HCT116 (cell line): ENCODE results near the gene CBFA2T3. TPM values are rescaled to one million over a fixed set of nuclear protein-coding genes. Genes with fewer than 3 reads are reported as not detected.

ENCODE experiments used
- ATAC-seq: fragments of 200-7000 bp; cut with Tn5 transposase; 2 replicates; pipeline ENCODE4 v1.9.1; 2020; ENCODE audit warnings: mild to moderate bottlenecking, moderate library complexity
- BruUV-seq: library from RNA; stranded (reverse); fragments of 400-500 nt; replicated peaks from 2 replicates; lab custom pipeline; 2021; lab: Mats Ljungman, UMichigan
- CTCF ChIA-PET: fragments of 300-600 bp; sonication (Branson Sonifier 250); formaldehyde crosslinking; loops from one replicate; lab custom pipeline; 2021; ENCODE audit warnings: antibody characterized with exemption; lab: Charles Lee
- POLR2A ChIA-PET: fragments of 300-600, 350-600 bp; sonication (Branson Sonifier 250); formaldehyde crosslinking; loops from one replicate; lab custom pipeline; 2021; ENCODE audit warnings: antibody characterized with exemption; lab: Charles Lee
- RAD21 ChIA-PET, 2 experiments: fragments of 300-600 bp; sonication (Branson Sonifier 250); formaldehyde crosslinking; loops; one replicate each; lab custom pipeline; 2023; ENCODE audit warnings: low total read pairs in 2 of 2; ENCODE audit not compliant: uncharacterized antibody in 2 of 2, unreplicated experiment in 2 of 2, low non-redundant PET in 1 of 2; lab: Charles Lee
- DNase-seq: peaks from one replicate; pipeline ENCODE4 v3.0.0-alpha.2; 2010; ENCODE audit warnings: low read depth, low spot score
- H2AFZ ChIP-seq: fragments of 200-600 bp; shearing (Covaris generic), sonication (generic); 2 replicates; pipeline ENCODE4 v1.6.1; 2017; ENCODE audit warnings: low read depth, mixed run types, mixed read lengths, antibody characterized with exemption, low read length; ENCODE audit not compliant: poor library complexity, severe bottlenecking
- H3K27ac ChIP-seq: 2 replicates; pipeline ENCODE4 v1.5.1; 2012; ENCODE audit warnings: low read depth, low read length
- H3K27me3 ChIP-seq: fragments of 200-600 bp; sonication (generic); 2 replicates; pipeline ENCODE4 v1.6.1; 2016; ENCODE audit warnings: mixed run types, low read length, mixed read lengths; ENCODE audit not compliant: insufficient read depth
- H3K36me3 ChIP-seq, 2 experiments: fragments of 200-500 bp in 1 of 2; fragments of 200-600 bp in 1 of 2; sonication (Bioruptor generic) in 1 of 2; sonication (generic) in 1 of 2; 2 replicates each; pipeline versions ENCODE4 v1.5.1 to v1.6.1; 2014 to 2016; ENCODE audit warnings: low read length in 2 of 2, inconsistent platforms in 1 of 2, mixed read lengths in 1 of 2, mixed run types in 1 of 2; ENCODE audit not compliant: insufficient read depth in 2 of 2, control insufficient read depth in 1 of 2
- H3K4me1 ChIP-seq, 2 experiments: fragments of 200-600 bp in 1 of 2; sonication (generic) in 1 of 2; 2 replicates each; pipeline versions ENCODE4 v1.5.1 to v1.6.1; 2012 to 2017; ENCODE audit warnings: low read length in 2 of 2, inconsistent platforms in 1 of 2, mild to moderate bottlenecking in 1 of 2, mixed read lengths in 1 of 2, mixed run types in 1 of 2, moderate library complexity in 1 of 2; ENCODE audit not compliant: insufficient read depth in 2 of 2, control insufficient read depth in 1 of 2
- H3K4me2 ChIP-seq: fragments of 200-600 bp; sonication (generic); 2 replicates; pipeline ENCODE4 v1.6.1; 2017; ENCODE audit warnings: mixed run types, low read length, mixed read lengths
- H3K4me3 ChIP-seq, 2 experiments: fragments of 200-600 bp in 1 of 2; sonication (generic) in 1 of 2; replicated peaks in 1 of 2; 2 replicates each; pipeline ENCODE4 v1.5.1; 2011 to 2016; ENCODE audit warnings: low read length in 2 of 2, control low read depth in 1 of 2, low read depth in 1 of 2, mild to moderate bottlenecking in 1 of 2, mixed read lengths in 1 of 2, mixed run types in 1 of 2
- H3K79me2 ChIP-seq: fragments of 200-600 bp; sonication (generic); 2 replicates; pipeline ENCODE4 v1.6.1; 2017; ENCODE audit warnings: mild to moderate bottlenecking, mixed run types, low read length, moderate library complexity, mixed read lengths; ENCODE audit not compliant: insufficient read depth
- H3K9ac ChIP-seq: fragments of 200-600 bp; sonication (generic); 2 replicates; pipeline ENCODE4 v1.6.1; 2016; ENCODE audit warnings: low read length, mixed read lengths
- H3K9me2 ChIP-seq: fragments of 200-600 bp; sonication (generic), shearing (Covaris generic); 2 replicates; pipeline ENCODE4 v1.6.1; 2017; ENCODE audit warnings: mixed run types, mild to moderate bottlenecking, moderate library complexity; ENCODE audit not compliant: insufficient read depth
- H3K9me3 ChIP-seq, 2 experiments: fragments of 200-500 bp in 1 of 2; fragments of 200-600 bp in 1 of 2; sonication (Bioruptor generic) in 1 of 2; sonication (generic) in 1 of 2; 2 replicates each; pipeline ENCODE4 v1.6.1; 2014 to 2017; ENCODE audit warnings: low read length in 2 of 2, mixed read lengths in 2 of 2, inconsistent platforms in 1 of 2, low read depth in 1 of 2, mild to moderate bottlenecking in 1 of 2, mixed run types in 1 of 2, moderate library complexity in 1 of 2; ENCODE audit not compliant: control insufficient read depth in 1 of 2, insufficient read depth in 1 of 2
- H4K20me1 ChIP-seq: fragments of 200-600 bp; sonication (generic), shearing (Covaris generic); 2 replicates; pipeline ENCODE4 v1.6.1; 2017; ENCODE audit warnings: mixed run types, mild to moderate bottlenecking, moderate library complexity; ENCODE audit not compliant: insufficient read depth
- CBX3 ChIP-seq: IDR thresholded peaks from 2 replicates; pipeline ENCODE4 v1.6.1; 2012; ENCODE audit warnings: low read depth
- EZH2 ChIP-seq: fragments of 200-600 bp; sonication (generic); IDR thresholded peaks from 2 replicates; pipeline ENCODE4 v1.6.1; 2017; ENCODE audit warnings: antibody characterized with exemption, mixed run types
- EZH2phosphoT487 ChIP-seq: fragments of 200-600 bp; IDR thresholded peaks from 2 replicates; pipeline ENCODE4 v1.6.1; 2018; ENCODE audit warnings: antibody characterized with exemption, borderline replicate concordance
- FOSL1 ChIP-seq: IDR thresholded peaks from 2 replicates; pipeline ENCODE4 v1.6.1; 2012; ENCODE audit warnings: low read depth
- JUND ChIP-seq: IDR thresholded peaks from 2 replicates; pipeline ENCODE4 v1.6.1; 2012
- POLR2AphosphoS5 ChIP-seq: IDR thresholded peaks from 2 replicates; pipeline ENCODE4 v1.6.1; 2011; ENCODE audit warnings: mild to moderate bottlenecking, low read depth, low read length, moderate library complexity
- RAD21 ChIP-seq: IDR thresholded peaks from 2 replicates; pipeline ENCODE4 v1.6.1; 2012; ENCODE audit warnings: low read depth, mild to moderate bottlenecking
- SIN3A ChIP-seq: IDR thresholded peaks from 2 replicates; pipeline ENCODE4 v1.6.1; 2012; ENCODE audit warnings: low read depth
- SRF ChIP-seq: IDR thresholded peaks from 2 replicates; pipeline ENCODE4 v1.6.1; 2012; ENCODE audit warnings: low read depth
- ZFX ChIP-seq: fragments of 450-650 bp; IDR thresholded peaks from 2 replicates; pipeline ENCODE4 v1.6.1; 2017
- intact Hi-C: fragments of 100-400 bp; cut with micrococcal nuclease; formaldehyde crosslinking; loops from 2 replicates; pipeline ENCODE4 v1.10.0; 2022
- total RNA-seq: library from RNA; stranded (reverse); gene quantifications from one replicate; pipeline ENCODE4 v1.2.1, GENCODE V29; 2021; ENCODE audit not compliant: unreplicated experiment
- TF ChIP-seq, protein P1 (sequence below), 3 experiments: fragments of 200-600 bp in 1 of 3; sonication (generic) in 1 of 3; IDR thresholded peaks in 2 of 3; conservative IDR thresholded peaks in 1 of 3; 2 replicates each; pipeline ENCODE4 v1.5.1; 2012 to 2017; ENCODE audit warnings: low read depth in 2 of 3, low read length in 2 of 3, antibody characterized with exemption in 1 of 3, borderline replicate concordance in 1 of 3, control low read depth in 1 of 3, mild to moderate bottlenecking in 1 of 3, mixed read lengths in 1 of 3, mixed run types in 1 of 3, moderate library complexity in 1 of 3; ENCODE audit not compliant: insufficient read depth in 1 of 3

Gene CBFA2T3
- total RNA-seq, 1 experiment from 2014 or later = 19.1 TPM

DNA sequence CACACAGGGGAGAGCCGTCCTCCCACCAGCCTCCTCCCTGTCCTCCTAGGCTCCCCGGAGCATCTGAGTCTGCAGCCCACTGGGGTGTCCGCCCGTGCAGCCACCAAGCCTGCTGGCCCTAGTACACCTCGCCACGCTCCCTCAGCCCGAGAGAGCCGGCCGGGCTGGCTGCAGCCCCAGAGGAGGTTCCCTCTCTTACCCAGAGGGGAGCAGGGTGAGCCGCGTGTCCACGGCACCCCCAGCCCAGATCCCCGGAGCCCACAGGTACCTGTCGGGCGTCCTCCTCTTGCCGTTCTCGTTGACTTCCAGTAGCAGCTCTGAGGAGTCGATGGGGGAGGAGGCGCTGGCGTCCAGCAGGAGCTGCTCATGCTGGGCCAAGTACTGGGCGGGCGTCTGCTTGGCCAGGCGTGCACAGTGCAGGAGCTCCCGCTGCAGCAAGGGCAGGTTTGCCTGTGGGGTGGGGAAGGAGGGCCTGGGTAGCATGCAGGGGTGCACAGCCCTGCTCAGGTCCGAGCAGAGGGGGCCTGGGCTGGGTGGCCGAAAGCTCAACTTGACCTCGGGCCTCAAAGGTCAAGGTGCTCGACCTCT lies 91.2 kb downstream of the CBFA2T3 start:
- no peak for ATAC-seq
- intact Hi-C loops = no loop called here
- no peak overlapping the region for H3K27ac ChIP-seq
- no peak overlapping the region for H2AFZ ChIP-seq
- no peak overlapping the region for H3K4me3 ChIP-seq
- DNase-seq = no peak
- H3K36me3 ChIP-seq = peaks cover 0 to 6% of the 10 kb centered on the region in 2 experiments; a peak in 1 of 4 replicates
- H3K4me1 ChIP-seq = peaks cover 7 to 22% of the 10 kb centered on the region in 2 experiments; a peak in 3 of 4 replicates
- H3K9ac ChIP-seq = no peak overlapping the region
- BruUV-seq = no TSS peak
- H3K4me2 ChIP-seq = no peak overlapping the region
- POLR2A ChIA-PET = no interaction called here
- no peaks in the 10 kb centered on the region for H3K9me3 ChIP-seq
- TF ChIP-seq EZH2 (no peak), SIN3A (no peak), RAD21 (no peak), SRF (no peak), CBX3 (no peak), ZFX (no peak), POLR2AphosphoS5 (no peak), FOSL1 (no peak), EZH2phosphoT487 (no peak), JUND (no peak)
- TF ChIP-seq, protein P1, sequence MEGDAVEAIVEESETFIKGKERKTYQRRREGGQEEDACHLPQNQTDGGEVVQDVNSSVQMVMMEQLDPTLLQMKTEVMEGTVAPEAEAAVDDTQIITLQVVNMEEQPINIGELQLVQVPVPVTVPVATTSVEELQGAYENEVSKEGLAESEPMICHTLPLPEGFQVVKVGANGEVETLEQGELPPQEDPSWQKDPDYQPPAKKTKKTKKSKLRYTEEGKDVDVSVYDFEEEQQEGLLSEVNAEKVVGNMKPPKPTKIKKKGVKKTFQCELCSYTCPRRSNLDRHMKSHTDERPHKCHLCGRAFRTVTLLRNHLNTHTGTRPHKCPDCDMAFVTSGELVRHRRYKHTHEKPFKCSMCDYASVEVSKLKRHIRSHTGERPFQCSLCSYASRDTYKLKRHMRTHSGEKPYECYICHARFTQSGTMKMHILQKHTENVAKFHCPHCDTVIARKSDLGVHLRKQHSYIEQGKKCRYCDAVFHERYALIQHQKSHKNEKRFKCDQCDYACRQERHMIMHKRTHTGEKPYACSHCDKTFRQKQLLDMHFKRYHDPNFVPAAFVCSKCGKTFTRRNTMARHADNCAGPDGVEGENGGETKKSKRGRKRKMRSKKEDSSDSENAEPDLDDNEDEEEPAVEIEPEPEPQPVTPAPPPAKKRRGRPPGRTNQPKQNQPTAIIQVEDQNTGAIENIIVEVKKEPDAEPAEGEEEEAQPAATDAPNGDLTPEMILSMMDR (IDR thresholded peaks at IDR 0.05 in 2 of 3, conservative IDR thresholded peaks at IDR 0.05 in 1 of 3; ENCODE audit: borderline replicate concordance in 1 of 3, insufficient read depth in 1 of 3, low read depth in 2 of 3, low read length in 2 of 3) = no peak
- TF ChIP-seq, all 23 proteins: peak for 0
- RAD21 ChIA-PET = no interaction called here
- no peaks in the 10 kb centered on the region for H3K79me2 ChIP-seq
- CTCF ChIA-PET = no interaction called here
- H4K20me1 ChIP-seq = no peaks in the 10 kb centered on the region
- no peaks in the 10 kb centered on the region for H3K9me2 ChIP-seq
- no peaks in the 10 kb centered on the region for H3K27me3 ChIP-seq
